Sigmoid colon (tissue), 4 donors: Measurements from ENCODE around the gene QKI.
"Not testable (repeated sequence)": the region's sequence is repeated elsewhere in the genome, so short reads cannot be mapped to it uniquely, and the experiment has no call there.

ENCODE experiments used
- EP300 ChIP-seq, 4 donors: sonication (generic); formaldehyde crosslinking; IDR thresholded peaks; one replicate each; pipeline ENCODE4 v1.6.1; 2017; ENCODE audit warnings: antibody characterized with exemption in 4 of 4
- POLR2A ChIP-seq, 2 donors: fragments of 450-650 bp; IDR thresholded peaks; one replicate each; pipeline ENCODE4 v1.6.1; 2016; ENCODE audit warnings: antibody characterized with exemption in 2 of 2, mild to moderate bottlenecking in 2 of 2, moderate library complexity in 2 of 2

- not testable (repeated sequence) for TF ChIP-seq EP300, POLR2A (IDR thresholded peaks at IDR 0.05)
These were observed 19.0 kb downstream of the QKI start for GRCh38 chr6:163433486-163433885.
